Coronary artery (tissue), 2 donors: Measurements from ENCODE around the gene JUP.

Experiments used
- DNase-seq: peaks from one replicate; pipeline ENCODE4 v3.0.0-alpha.2; 2017; ENCODE audit warnings: low spot score
- H3K27ac ChIP-seq, 2 donors: fragments of 200-600 bp; sonication (generic); one replicate each; pipeline ENCODE4 v1.5.1; 2016 to 2019
- H3K4me3 ChIP-seq: fragments of 200-600 bp; sonication (generic); 2 replicates; pipeline ENCODE4 v1.5.1; 2016; ENCODE audit warnings: mild to moderate bottlenecking, moderate library complexity
- CTCF ChIP-seq: fragments of 200-600 bp; sonication (generic); IDR thresholded peaks from one replicate; pipeline ENCODE4 v1.5.1; 2019; ENCODE audit warnings: antibody characterized with exemption

JUP gene

GRCh38 chr17:41771389-41772206 is 14.9 kb downstream of the JUP start:
- Histone ChIP-seq H3K4me3 (no peak overlapping the region), H3K27ac (no peak overlapping the region)
- no peak for DNase-seq
- TF ChIP-seq CTCF = no peak

- no peak for DNase-seq
- Histone ChIP-seq H3K4me3 (no peak overlapping the region), H3K27ac (no peak overlapping the region)
- TF ChIP-seq CTCF = no peak
These were observed 16.5 kb downstream of the JUP start for GRCh38 chr17:41769985-41770384.

- no peak for TF ChIP-seq CTCF
- DNase-seq = no peak
- H3K4me3 ChIP-seq = no peak overlapping the region
These were observed 17.1 kb downstream of the JUP start for GRCh38 chr17:41769346-41769862.

GRCh38 chr17:41768682-41769288 is 17.7 kb downstream of the JUP start:
- Histone ChIP-seq H3K27ac (no peak overlapping the region), H3K4me3 (no peak overlapping the region)
- DNase-seq = no peak
- TF ChIP-seq CTCF = no peak

More at GRCh38 chr17:41769346-41769862, 17.1 kb downstream of the JUP start:
- no peak overlapping the region for H3K27ac ChIP-seq

- Histone ChIP-seq H3K27ac (no peak overlapping the region), H3K4me3 (no peak overlapping the region)
- DNase-seq = no peak
- no peak for TF ChIP-seq CTCF
These were observed 19.0 kb downstream of the JUP start for GRCh38 chr17:41767324-41768042.

- Histone ChIP-seq H3K27ac (no peak overlapping the region), H3K4me3 (no peak overlapping the region)
- DNase-seq = no peak
- no peak for TF ChIP-seq CTCF
These were observed 20.4 kb downstream of the JUP start for GRCh38 chr17:41766135-41766534.
